ENCODE data around the gene GSS.
A peak's percentile ranks its signal among the peaks of the same experiment; 100 is the strongest.

Gene GSS

GRCh38 chr20:34967421-34967820 is 11.8 kb upstream of the GSS start:
- Histone ChIP-seq H3K4me1 (ENCODE audit: control insufficient read depth, insufficient read depth, low read length) (no peaks in the 10 kb centered on the region), H3K9ac (ENCODE audit: low read length) (no peak overlapping the region), H3K9me3 (ENCODE audit: control insufficient read depth, low read length) (no peaks in the 10 kb centered on the region), H3K4me3 (ENCODE audit: low read length) (no peak overlapping the region), H3K27me3 (ENCODE audit: control insufficient read depth, insufficient read depth, low read length) (no peaks in the 10 kb centered on the region), H3K36me3 (ENCODE audit: control insufficient read depth, insufficient read depth, low read length) (no peaks in the 10 kb centered on the region)

GRCh38 chr20:34965051-34965450 is 9.4 kb upstream of the GSS start:
- no peak overlapping the region for H3K9ac ChIP-seq (ENCODE audit: low read length)
- H3K36me3 ChIP-seq (ENCODE audit: control insufficient read depth, insufficient read depth, low read length) = no peaks in the 10 kb centered on the region
- no peak overlapping the region for H3K4me3 ChIP-seq (ENCODE audit: low read length)
- no peaks in the 10 kb centered on the region for H3K27me3 ChIP-seq (ENCODE audit: control insufficient read depth, insufficient read depth, low read length)
- H3K9me3 ChIP-seq (ENCODE audit: control insufficient read depth, low read length) = no peaks in the 10 kb centered on the region
- no peaks in the 10 kb centered on the region for H3K4me1 ChIP-seq (ENCODE audit: control insufficient read depth, insufficient read depth, low read length)

- Histone ChIP-seq H3K36me3 (ENCODE audit: control insufficient read depth, insufficient read depth, low read length) (no peaks in the 10 kb centered on the region), H3K4me1 (ENCODE audit: control insufficient read depth, insufficient read depth, low read length) (no peaks in the 10 kb centered on the region), H3K27me3 (ENCODE audit: control insufficient read depth, insufficient read depth, low read length) (no peaks in the 10 kb centered on the region), H3K9ac (ENCODE audit: low read length) (no peak overlapping the region), H3K4me3 (ENCODE audit: low read length) (no peak overlapping the region), H3K9me3 (ENCODE audit: control insufficient read depth, low read length) (no peaks in the 10 kb centered on the region)
These were observed 8.9 kb upstream of the GSS start for GRCh38 chr20:34964486-34964885.

GRCh38 chr20:34956751-34957472 is 1.3 kb upstream of the GSS start:
- Histone ChIP-seq H3K9ac (ENCODE audit: low read length) (peak overlapping the region; percentile 91), H3K4me1 (ENCODE audit: control insufficient read depth, insufficient read depth, low read length) (peaks cover 17% of the 10 kb centered on the region), H3K36me3 (ENCODE audit: control insufficient read depth, insufficient read depth, low read length) (no peaks in the 10 kb centered on the region), H3K27me3 (ENCODE audit: control insufficient read depth, insufficient read depth, low read length) (no peaks in the 10 kb centered on the region), H3K4me3 (ENCODE audit: low read length) (no peak overlapping the region), H3K9me3 (ENCODE audit: control insufficient read depth, low read length) (no peaks in the 10 kb centered on the region)

- no peaks in the 10 kb centered on the region for H3K27me3 ChIP-seq (ENCODE audit: control insufficient read depth, insufficient read depth, low read length)
- H3K4me1 ChIP-seq (ENCODE audit: control insufficient read depth, insufficient read depth, low read length) = peaks cover 17% of the 10 kb centered on the region
- no peaks in the 10 kb centered on the region for H3K9me3 ChIP-seq (ENCODE audit: control insufficient read depth, low read length)
- H3K36me3 ChIP-seq (ENCODE audit: control insufficient read depth, insufficient read depth, low read length) = no peaks in the 10 kb centered on the region
- peak overlapping the region; percentile 91 for H3K9ac ChIP-seq (ENCODE audit: low read length)
- H3K4me3 ChIP-seq (ENCODE audit: low read length) = peak overlapping the region; percentile 92
These were observed 444 bp upstream of the GSS start for GRCh38 chr20:34956041-34956458.

GRCh38 chr20:34954904-34955230 is 739 bp downstream of the GSS start:
- H3K9me3 ChIP-seq (ENCODE audit: control insufficient read depth, low read length) = no peaks in the 10 kb centered on the region
- no peaks in the 10 kb centered on the region for H3K36me3 ChIP-seq (ENCODE audit: control insufficient read depth, insufficient read depth, low read length)
- H3K4me1 ChIP-seq (ENCODE audit: control insufficient read depth, insufficient read depth, low read length) = peaks cover 17% of the 10 kb centered on the region
- H3K27me3 ChIP-seq (ENCODE audit: control insufficient read depth, insufficient read depth, low read length) = no peaks in the 10 kb centered on the region
- H3K9ac ChIP-seq (ENCODE audit: low read length) = peak overlapping the region; percentile 91
- peak overlapping the region; percentile 92 for H3K4me3 ChIP-seq (ENCODE audit: low read length)

- H3K4me1 ChIP-seq (ENCODE audit: control insufficient read depth, insufficient read depth, low read length) = peaks cover 26% of the 10 kb centered on the region
- H3K36me3 ChIP-seq (ENCODE audit: control insufficient read depth, insufficient read depth, low read length) = no peaks in the 10 kb centered on the region
- H3K9ac ChIP-seq (ENCODE audit: low read length) = no peak overlapping the region
- H3K4me3 ChIP-seq (ENCODE audit: low read length) = no peak overlapping the region
- H3K27me3 ChIP-seq (ENCODE audit: control insufficient read depth, insufficient read depth, low read length) = no peaks in the 10 kb centered on the region
- H3K9me3 ChIP-seq (ENCODE audit: control insufficient read depth, low read length) = no peaks in the 10 kb centered on the region
These were observed 1.6 kb downstream of the GSS start for GRCh38 chr20:34953960-34954359.

GRCh38 chr20:34952671-34953070 is 2.9 kb downstream of the GSS start:
- no peak overlapping the region for H3K4me3 ChIP-seq (ENCODE audit: low read length)
- H3K9me3 ChIP-seq (ENCODE audit: control insufficient read depth, low read length) = no peaks in the 10 kb centered on the region
- no peaks in the 10 kb centered on the region for H3K36me3 ChIP-seq (ENCODE audit: control insufficient read depth, insufficient read depth, low read length)
- no peak overlapping the region for H3K9ac ChIP-seq (ENCODE audit: low read length)
- H3K4me1 ChIP-seq (ENCODE audit: control insufficient read depth, insufficient read depth, low read length) = peaks cover 29% of the 10 kb centered on the region
- no peaks in the 10 kb centered on the region for H3K27me3 ChIP-seq (ENCODE audit: control insufficient read depth, insufficient read depth, low read length)

- H3K36me3 ChIP-seq (ENCODE audit: control insufficient read depth, insufficient read depth, low read length) = no peaks in the 10 kb centered on the region
- H3K27me3 ChIP-seq (ENCODE audit: control insufficient read depth, insufficient read depth, low read length) = no peaks in the 10 kb centered on the region
- H3K9ac ChIP-seq (ENCODE audit: low read length) = no peak overlapping the region
- no peak overlapping the region for H3K4me3 ChIP-seq (ENCODE audit: low read length)
- H3K4me1 ChIP-seq (ENCODE audit: control insufficient read depth, insufficient read depth, low read length) = peaks cover 31% of the 10 kb centered on the region
- no peaks in the 10 kb centered on the region for H3K9me3 ChIP-seq (ENCODE audit: control insufficient read depth, low read length)
These were observed 4.0 kb downstream of the GSS start for GRCh38 chr20:34951652-34952051.

GRCh38 chr20:34951252-34951651 is 4.4 kb downstream of the GSS start:
- Histone ChIP-seq H3K4me1 (ENCODE audit: control insufficient read depth, insufficient read depth, low read length) (peaks cover 35% of the 10 kb centered on the region), H3K9ac (ENCODE audit: low read length) (no peak overlapping the region), H3K4me3 (ENCODE audit: low read length) (no peak overlapping the region), H3K27me3 (ENCODE audit: control insufficient read depth, insufficient read depth, low read length) (no peaks in the 10 kb centered on the region), H3K9me3 (ENCODE audit: control insufficient read depth, low read length) (no peaks in the 10 kb centered on the region), H3K36me3 (ENCODE audit: control insufficient read depth, insufficient read depth, low read length) (no peaks in the 10 kb centered on the region)

- Histone ChIP-seq H3K4me3 (ENCODE audit: low read length) (no peak overlapping the region), H3K4me1 (ENCODE audit: control insufficient read depth, insufficient read depth, low read length) (peaks cover 34% of the 10 kb centered on the region), H3K27me3 (ENCODE audit: control insufficient read depth, insufficient read depth, low read length) (no peaks in the 10 kb centered on the region), H3K36me3 (ENCODE audit: control insufficient read depth, insufficient read depth, low read length) (no peaks in the 10 kb centered on the region), H3K9me3 (ENCODE audit: control insufficient read depth, low read length) (no peaks in the 10 kb centered on the region), H3K9ac (ENCODE audit: low read length) (no peak overlapping the region)
These were observed 6.5 kb downstream of the GSS start for GRCh38 chr20:34949120-34949519.

- H3K4me1 ChIP-seq (ENCODE audit: control insufficient read depth, insufficient read depth, low read length) = peaks cover 28% of the 10 kb centered on the region
- no peak overlapping the region for H3K9ac ChIP-seq (ENCODE audit: low read length)
- no peaks in the 10 kb centered on the region for H3K9me3 ChIP-seq (ENCODE audit: control insufficient read depth, low read length)
- H3K27me3 ChIP-seq (ENCODE audit: control insufficient read depth, insufficient read depth, low read length) = no peaks in the 10 kb centered on the region
- H3K4me3 ChIP-seq (ENCODE audit: low read length) = no peak overlapping the region
- no peaks in the 10 kb centered on the region for H3K36me3 ChIP-seq (ENCODE audit: control insufficient read depth, insufficient read depth, low read length)
These were observed 7.6 kb downstream of the GSS start for GRCh38 chr20:34948030-34948429.

GRCh38 chr20:34947336-34947735 is 8.3 kb downstream of the GSS start:
- Histone ChIP-seq H3K4me1 (ENCODE audit: control insufficient read depth, insufficient read depth, low read length) (peaks cover 28% of the 10 kb centered on the region), H3K9me3 (ENCODE audit: control insufficient read depth, low read length) (no peaks in the 10 kb centered on the region), H3K36me3 (ENCODE audit: control insufficient read depth, insufficient read depth, low read length) (peaks cover 5% of the 10 kb centered on the region), H3K27me3 (ENCODE audit: control insufficient read depth, insufficient read depth, low read length) (no peaks in the 10 kb centered on the region), H3K9ac (ENCODE audit: low read length) (no peak overlapping the region), H3K4me3 (ENCODE audit: low read length) (no peak overlapping the region)

All from mucosa of stomach (tissue), 1 donor.